Kidney glomerular epithelial cell (primary cell): ENCODE results near the gene PSMD1.
"Not testable (repeated sequence)": the region's sequence is repeated elsewhere in the genome, so short reads cannot be mapped to it uniquely, and the experiment has no call there.

Experiments used
- DNase-seq: peaks from one replicate; lab custom pipeline; 2025; lab: John Stamatoyannopoulos, UW

The PSMD1 gene

DNA sequence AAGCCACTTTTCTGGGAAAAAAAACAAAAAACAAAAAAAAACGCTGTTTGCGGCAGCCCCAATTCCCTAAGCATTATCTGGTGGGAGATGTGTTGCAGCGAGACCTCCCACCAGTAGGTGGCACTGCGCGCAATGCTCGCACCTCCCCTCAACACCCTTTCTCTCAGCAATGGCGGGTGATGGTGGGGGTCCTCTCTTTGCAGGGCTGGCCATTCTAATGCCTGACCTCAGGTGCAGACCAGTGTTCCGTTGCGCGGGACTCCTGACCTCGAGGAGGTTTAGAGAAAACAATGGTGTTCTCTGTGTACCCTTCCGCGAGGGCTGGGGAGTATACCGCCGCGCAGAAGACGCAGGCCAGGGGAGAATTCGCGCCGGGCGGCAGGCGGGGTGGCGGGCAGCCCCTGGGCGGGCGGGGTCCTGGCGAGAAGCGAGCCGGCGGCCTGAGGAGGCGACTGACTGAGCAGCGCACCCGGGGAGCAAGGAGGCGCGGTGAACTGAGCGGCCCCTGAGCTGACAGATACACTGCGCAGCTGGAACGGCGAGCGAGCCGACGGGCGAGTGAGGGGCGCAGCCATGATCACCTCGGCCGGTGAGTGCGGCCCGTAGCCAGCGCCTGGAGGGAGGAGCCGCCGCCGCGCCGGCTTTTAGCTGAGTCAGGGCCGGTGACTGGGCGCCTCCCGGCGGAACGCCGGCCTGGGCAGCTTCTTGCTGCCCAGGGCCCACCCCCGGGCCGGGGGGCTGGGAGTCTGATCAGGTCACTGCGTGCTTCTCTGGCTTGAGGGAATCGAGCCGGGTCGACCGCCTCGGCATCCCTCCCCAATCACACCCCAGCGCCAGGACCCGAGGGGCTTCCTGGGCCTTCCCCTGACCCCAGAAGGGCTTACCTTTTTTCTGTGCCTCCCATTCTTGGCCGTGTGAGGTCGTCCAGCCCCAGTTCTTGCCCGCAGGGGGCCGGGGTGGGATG lies at the start of gene PSMD1:
Gene PSMD1, plus strand, starts transcription at position 415 of the 964 bp plus-strand sequence. Its CDS starts 159 bp downstream, at position 574.
- DNase-seq: peak; percentile 81

DNA sequence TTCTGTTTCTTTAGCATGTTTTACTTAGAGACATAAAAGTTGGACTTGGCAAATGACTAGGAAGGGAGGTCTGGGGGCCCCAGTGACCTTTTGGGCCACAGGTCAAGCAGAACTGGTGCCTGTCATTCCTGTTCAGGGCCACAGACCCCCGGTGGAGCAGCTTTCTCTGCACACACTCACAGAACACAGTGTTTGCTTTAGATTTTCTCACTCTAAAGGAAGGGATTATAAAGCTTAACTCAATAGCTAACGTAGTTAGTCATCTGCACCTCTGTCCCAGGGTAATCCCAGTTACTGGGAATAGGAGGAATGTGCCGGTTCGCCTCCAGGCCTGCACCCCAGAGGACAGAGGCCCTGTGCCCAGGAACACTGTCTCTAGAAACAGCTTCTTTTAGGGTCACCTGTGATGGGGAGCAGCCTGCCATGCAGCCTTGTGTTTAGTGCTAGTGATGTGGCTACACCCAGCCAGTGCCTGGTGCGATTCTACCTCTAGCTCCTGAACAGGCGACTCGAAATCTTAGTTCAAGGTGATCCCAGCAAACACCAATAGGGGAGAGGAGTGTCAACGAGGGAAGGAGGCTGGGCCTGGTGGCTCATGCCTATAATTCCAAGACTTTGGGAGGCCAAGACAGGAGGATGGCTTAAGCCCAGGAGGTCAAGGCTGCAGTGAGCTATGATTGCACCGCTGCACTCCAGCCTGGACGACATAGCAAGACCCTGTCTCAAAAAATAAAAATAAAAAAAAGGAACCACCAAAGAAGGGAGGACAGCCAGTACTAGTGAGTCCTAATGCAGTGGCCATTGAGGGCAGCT lies 49.2 kb upstream of the PSMD1 start:
- DNase-seq: no peak

DNA sequence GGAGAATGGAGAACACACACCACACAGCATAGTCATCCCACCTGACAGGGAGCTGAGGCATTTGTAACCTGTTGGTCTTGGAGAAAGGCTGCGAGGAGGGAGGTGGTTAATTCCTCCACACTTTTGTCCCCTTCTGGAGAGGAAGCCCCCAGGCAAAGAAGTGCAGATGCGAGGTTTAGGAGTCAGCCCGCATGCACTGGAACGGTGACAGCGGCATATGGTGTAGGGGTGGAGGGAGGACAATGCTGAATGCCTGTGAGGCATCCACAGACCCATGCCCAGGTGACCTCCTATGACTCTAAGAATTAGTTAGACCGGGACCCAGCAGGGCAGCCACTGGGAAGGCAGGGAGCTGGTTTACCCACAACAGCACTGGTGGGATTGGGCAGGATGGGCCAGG lies 48.5 kb upstream of the PSMD1 start:
- no peak for DNase-seq

GRCh38 chr2:231009236-231009919 lies 47.3 kb upstream of the PSMD1 start:
- no peak for DNase-seq

DNA sequence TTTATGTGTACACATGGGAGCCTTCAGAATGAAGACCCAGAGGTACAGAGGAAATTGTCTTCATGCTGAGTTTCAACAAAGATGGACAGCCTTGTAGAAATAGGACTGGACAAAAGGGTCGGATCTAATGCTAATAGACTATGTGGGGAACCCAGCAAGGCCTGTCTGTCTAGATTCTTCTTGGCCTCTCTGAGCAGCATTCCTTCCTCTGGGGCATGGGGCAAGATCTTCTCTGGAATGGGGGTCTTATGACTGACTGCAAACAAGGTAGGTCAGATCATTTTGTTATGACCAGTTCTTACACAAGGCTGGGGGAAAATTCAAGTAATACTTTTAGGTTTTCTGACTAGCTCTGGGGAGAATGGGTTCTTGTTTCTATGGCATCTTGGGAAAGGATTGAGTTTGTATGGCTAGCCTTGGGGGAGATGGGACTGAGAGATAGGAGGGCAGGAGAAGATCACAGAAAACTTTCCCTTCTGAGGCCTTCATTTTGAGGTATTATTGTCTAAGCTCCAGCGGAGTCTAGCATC lies 46.4 kb upstream of the PSMD1 start:
- no peak for DNase-seq

GRCh38 chr2:231011526-231011925 lies 45.1 kb upstream of the PSMD1 start:
- no peak for DNase-seq

- DNase-seq: no peak
Measured at GRCh38 chr2:231012463-231012862, 44.2 kb upstream of the PSMD1 start.

DNA sequence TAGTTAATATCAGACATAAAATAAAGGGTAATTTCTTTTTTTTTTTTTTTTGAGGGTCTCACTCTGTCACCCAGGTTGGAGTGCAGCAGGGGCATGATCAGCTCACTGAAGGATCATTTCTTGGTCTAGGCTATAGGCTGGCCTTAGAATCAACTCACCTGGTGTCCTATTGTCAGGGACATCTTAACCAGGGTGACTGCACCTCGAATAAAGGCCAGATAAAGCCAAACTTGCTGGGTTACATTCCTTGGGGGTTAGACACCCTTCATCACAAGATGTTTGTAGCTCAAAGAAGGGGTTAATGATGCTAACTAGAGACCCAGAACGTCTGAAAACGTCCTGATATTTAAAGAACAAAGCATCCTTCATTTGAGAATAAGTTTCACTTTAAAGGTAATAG lies 42.8 kb upstream of the PSMD1 start:
- no peak for DNase-seq

- no peak for DNase-seq
Measured at GRCh38 chr2:231015478-231015877, 41.2 kb upstream of the PSMD1 start.

DNA sequence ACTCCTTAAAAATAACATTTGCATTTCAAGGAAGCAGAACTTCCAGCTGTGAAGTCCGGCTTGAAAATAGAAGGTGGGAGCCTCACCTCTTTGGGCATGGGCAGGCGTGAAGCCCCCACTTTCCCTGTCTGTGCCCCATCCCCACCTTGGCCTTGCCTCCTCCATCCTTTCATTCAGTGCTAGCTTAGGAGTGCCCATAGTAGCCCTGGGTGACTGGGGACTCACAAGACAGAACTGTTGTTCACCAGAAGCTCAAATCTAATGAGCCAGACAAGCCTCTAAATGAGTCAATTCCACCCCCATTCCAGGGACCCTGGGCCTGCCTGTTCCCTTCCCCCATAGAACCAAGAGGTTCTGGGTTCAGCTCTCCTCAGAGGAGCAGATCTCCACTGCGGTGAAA lies 40.7 kb upstream of the PSMD1 start:
- DNase-seq: no peak

GRCh38 chr2:231016566-231017230 lies 40.0 kb upstream of the PSMD1 start:
- no peak for DNase-seq

GRCh38 chr2:231017231-231017598 lies 39.5 kb upstream of the PSMD1 start:
- DNase-seq: no peak

DNA sequence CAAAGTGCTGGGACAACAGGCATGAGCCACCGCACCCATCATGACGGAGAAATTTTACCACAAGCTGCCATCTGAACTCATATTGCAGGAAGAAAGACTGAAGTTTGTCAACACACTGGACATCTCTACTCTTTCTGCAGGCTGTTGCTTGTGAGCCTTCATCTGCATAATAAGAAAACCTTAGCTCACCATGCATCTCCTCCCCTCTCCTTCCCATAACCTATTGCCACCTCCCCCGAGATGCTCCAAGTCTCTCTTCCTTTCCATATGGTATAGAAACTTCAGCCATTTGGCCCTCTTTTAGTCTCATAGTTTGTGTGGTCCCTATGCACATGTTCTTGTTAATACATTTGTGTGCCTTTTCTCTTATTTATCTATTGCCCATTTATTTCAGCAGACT lies 38.5 kb upstream of the PSMD1 start:
- no peak for DNase-seq

- DNase-seq: not testable (repeated sequence)
Measured at GRCh38 chr2:231025059-231025458, 31.6 kb upstream of the PSMD1 start.

DNA sequence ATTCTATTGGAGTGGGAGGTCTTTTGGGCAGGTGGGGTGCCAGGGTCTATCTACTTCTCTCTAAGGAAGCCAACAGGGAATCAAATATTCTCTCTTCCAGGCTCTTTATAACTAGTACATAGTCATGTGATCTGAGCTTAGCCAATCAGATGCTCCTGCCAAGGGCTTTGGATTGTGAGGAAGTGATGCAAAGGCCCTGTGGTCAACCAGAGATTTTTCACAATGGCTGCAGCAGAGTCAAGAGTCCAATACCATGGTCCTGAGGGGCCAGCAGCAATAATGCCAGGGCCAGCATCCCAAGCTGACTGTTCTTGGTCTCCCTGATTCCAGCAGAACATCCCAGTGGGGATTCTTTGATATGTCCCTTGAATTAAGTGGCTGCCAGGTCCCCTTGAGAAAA lies 27.8 kb upstream of the PSMD1 start:
- DNase-seq: no peak

DNA sequence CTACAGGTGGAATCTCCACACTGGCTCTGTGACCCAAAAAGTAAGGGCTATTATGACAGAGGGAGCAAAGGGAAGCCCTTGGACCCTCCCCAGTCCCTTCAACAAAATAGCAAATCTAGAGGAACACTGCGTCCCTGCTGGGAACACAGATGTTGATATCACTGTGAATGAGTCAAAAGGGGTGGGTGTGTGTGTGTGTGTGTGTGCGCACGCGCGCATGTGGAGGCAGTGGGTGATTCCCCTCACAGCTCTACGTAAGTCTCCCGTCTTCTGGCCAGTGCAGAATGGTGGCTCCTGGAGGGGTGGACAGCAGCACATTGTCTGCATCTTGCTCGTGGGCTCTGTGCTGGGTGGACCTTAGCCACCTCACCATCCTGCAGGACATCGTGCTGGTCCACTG lies 27.1 kb upstream of the PSMD1 start:
- no peak for DNase-seq

- no peak for DNase-seq
Measured at GRCh38 chr2:231030725-231031124, 25.9 kb upstream of the PSMD1 start.

GRCh38 chr2:231032575-231033140 lies 24.0 kb upstream of the PSMD1 start:
- DNase-seq: no peak

- DNase-seq: no peak
Measured at GRCh38 chr2:231033147-231034132, 23.2 kb upstream of the PSMD1 start.

GRCh38 chr2:231034291-231034882 lies 22.3 kb upstream of the PSMD1 start:
- DNase-seq: no peak
